Spleen (tissue), 11 donors: ENCODE measurements around the gene TMEM86B. TPM values are rescaled to one million over a fixed set of nuclear protein-coding genes. Genes with fewer than 3 reads are reported as not detected.
"Not testable (repeated sequence)": the region's sequence is repeated elsewhere in the genome, so short reads cannot be mapped to it uniquely, and the experiment has no call there.

Source experiments
- DNase-seq: peaks from one replicate; pipeline ENCODE4 v3.0.0-alpha.2; 2020
- H3K27ac ChIP-seq, 8 donors: fragments of 200-600 bp; sonication (generic) in 7 of 8; 1 replicate in 4 of 8; 2 replicates in 4 of 8; pipeline versions ENCODE4 v1.5.0 to v1.8.0; 2016 to 2021; ENCODE audit warnings: inconsistent platforms in 4 of 8, mild to moderate bottlenecking in 4 of 8, moderate library complexity in 1 of 8
- H3K27me3 ChIP-seq, 7 donors: fragments of 200-600 bp; sonication (generic) in 6 of 7; replicated peaks in 1 of 7; 1 replicate in 4 of 7; 2 replicates in 3 of 7; pipeline versions ENCODE4 v1.5.0 to v1.8.0; 2016 to 2021; ENCODE audit warnings: inconsistent platforms in 3 of 7, mild to moderate bottlenecking in 1 of 7
- H3K36me3 ChIP-seq, 6 donors: fragments of 200-600 bp; sonication (generic) in 5 of 6; 1 replicate in 4 of 6; 2 replicates in 2 of 6; pipeline versions ENCODE4 v1.5.0 to v1.8.0; 2016 to 2021; ENCODE audit warnings: inconsistent platforms in 2 of 6
- H3K4me1 ChIP-seq, 6 donors: fragments of 200-600 bp; sonication (generic) in 5 of 6; 1 replicate in 3 of 6; 2 replicates in 3 of 6; pipeline versions ENCODE4 v1.5.0 to v1.8.0; 2016 to 2021; ENCODE audit warnings: inconsistent platforms in 3 of 6
- H3K4me3 ChIP-seq, 8 donors: fragments of 200-600 bp; sonication (generic) in 7 of 8; 1 replicate in 4 of 8; 2 replicates in 4 of 8; pipeline versions ENCODE4 v1.5.0 to v1.8.0; 2016 to 2021; ENCODE audit warnings: inconsistent platforms in 4 of 8, mild to moderate bottlenecking in 4 of 8, moderate library complexity in 2 of 8
- H3K9me3 ChIP-seq, 8 donors: fragments of 200-600 bp; sonication (generic) in 7 of 8; 1 replicate in 4 of 8; 2 replicates in 4 of 8; pipeline versions ENCODE4 v1.5.0 to v1.8.0; 2016 to 2021; ENCODE audit warnings: inconsistent platforms in 4 of 8
- POLR2A ChIP-seq, 3 donors: fragments of 450-650 bp; IDR thresholded peaks; one replicate each; pipeline ENCODE4 v1.5.1; 2017; ENCODE audit warnings: antibody characterized with exemption in 3 of 3, mild to moderate bottlenecking in 1 of 3
- POLR2AphosphoS5 ChIP-seq, 3 donors: sonication (generic); formaldehyde crosslinking; IDR thresholded peaks; one replicate each; pipeline ENCODE4 v1.5.1; 2017; ENCODE audit warnings: antibody characterized with exemption in 3 of 3
- WGBS, 5 donors: extraction: QIAGEN DNeasy Blood & Tissue Kit in 3 of 5; methylation state at CpG; one replicate each; pipeline versions ENCODE4 v1.1.5 to v1.1.7; 2013 to 2018; 5-methylcytosine and 5-hydroxymethylcytosine counted together
- intact Hi-C: fragments of 100-400 bp; cut with DNase I; formaldehyde crosslinking; loops from one replicate; pipeline ENCODE4 v1.15.0; 2023; ENCODE audit warnings: low total_unique reads
- polyA plus RNA-seq, 3 donors: library from polyadenylated mRNA; stranded (reverse); fragments of 200-250 nt; gene quantifications; one replicate each; pipeline ENCODE4 v1.2.1, GENCODE V29; 2013
- total RNA-seq, 7 donors: library from RNA; depleted of rRNA in 3 of 7; stranded (reverse); fragments of >200 nt in 3 of 7; fragmentation: NEBNext Ultra II Directional in 4 of 7; extraction: Animal tissue kit (Norgen Biotek cat#: 25700) in 4 of 7; gene quantifications; one replicate each; pipeline versions ENCODE4 v1.1.0 to v1.2.1, GENCODE V29; 2016 to 2021
- TF ChIP-seq, protein P1 (sequence below), 11 experiments: fragments of 200-600 bp in 7 of 11; fragments of 450-650 bp in 4 of 11; sonication (generic) in 4 of 11; IDR thresholded peaks in 8 of 11; conservative IDR thresholded peaks in 3 of 11; 1 replicate in 7 of 11; 2 replicates in 4 of 11; pipeline versions ENCODE4 v1.4.0 to v1.8.0; 2016 to 2021; ENCODE audit warnings: antibody characterized with exemption in 11 of 11, inconsistent platforms in 4 of 11, mild to moderate bottlenecking in 1 of 11
- donor health status: healthy with polysubstance abuse.
- donor health status: DM: no; HTN: no; CAD: no; lungs with moderate emphysema.
- donor health status: DM: no; HTN: no; CAD: no.
- donor health status: Bipolar disorder and iron deficiency.
- donor health status: healthy.
- donor health status: DM: no; HTN: no; CAD: no.
- donor health status: DM: yes; HTN: yes; CAD: no.

Gene TMEM86B
- total and polyA plus RNA-seq, 10 donors, result 7.5 to 31.5 (median 10.5) TPM

DNA sequence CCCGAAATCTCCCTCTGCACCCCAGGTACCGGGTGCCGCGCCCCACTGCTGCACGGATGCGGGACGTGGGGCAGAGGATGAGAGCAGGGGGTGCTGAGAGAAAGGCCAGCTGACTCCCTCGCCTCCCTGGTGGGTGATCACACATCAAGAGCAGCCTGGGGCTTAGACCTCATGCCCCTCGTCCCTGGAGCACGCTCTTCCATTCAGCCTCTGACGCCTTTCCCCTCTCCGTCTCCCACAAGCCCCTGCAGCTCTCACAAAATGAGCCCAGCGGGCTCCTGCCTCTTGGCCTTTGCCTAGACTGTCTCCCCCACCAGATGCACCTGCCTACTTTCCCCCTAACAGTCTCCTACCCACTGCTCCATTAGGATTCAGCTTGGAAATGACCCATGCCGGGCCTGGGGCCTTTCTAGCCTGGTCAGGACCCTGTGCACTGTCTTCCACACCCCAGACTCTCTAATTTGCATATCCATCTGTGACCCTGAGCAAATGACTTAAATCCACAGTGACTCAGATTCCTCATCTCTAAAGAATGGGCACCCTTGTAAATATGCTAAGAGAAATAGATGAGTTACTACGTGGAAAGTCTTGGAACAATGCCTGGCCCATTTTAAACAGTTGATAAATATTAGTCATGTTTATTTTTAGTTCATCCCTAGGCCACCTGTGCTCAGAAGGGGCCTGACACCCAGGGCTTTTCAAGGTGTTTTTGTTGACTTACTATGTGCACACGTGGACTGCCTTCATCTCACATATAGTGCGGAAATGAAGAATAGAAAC lies 18.7 kb downstream of the TMEM86B start:
- intact Hi-C loops, result no loop called here
- peaks cover 0 to 7% (median 0%) of the 10 kb centered on the region in 6 donors for H3K36me3 ChIP-seq
- peak overlapping the region in 2 of 8 donors; percentile 38 to 56 for H3K4me3 ChIP-seq
- no peak for TF ChIP-seq POLR2AphosphoS5 (IDR thresholded peaks at IDR 0.05)
- peaks cover 0 to 58% (median 0%) of the 10 kb centered on the region in 7 donors for H3K27me3 ChIP-seq
- H3K27ac ChIP-seq, result peak overlapping the region in 6 of 8 donors; percentile 63 to 84 (median 78)
- H3K9me3 ChIP-seq, result peaks cover 0 to 24% (median 15%) of the 10 kb centered on the region in 8 donors
- WGBS, 5 donors, result 65 to 72% (median 67%) methylated on average over 17 of the region's 17 CpGs
- H3K4me1 ChIP-seq, result peaks cover 0 to 31% (median 0%) of the 10 kb centered on the region in 6 donors
- DNase-seq, result no peak

DNA sequence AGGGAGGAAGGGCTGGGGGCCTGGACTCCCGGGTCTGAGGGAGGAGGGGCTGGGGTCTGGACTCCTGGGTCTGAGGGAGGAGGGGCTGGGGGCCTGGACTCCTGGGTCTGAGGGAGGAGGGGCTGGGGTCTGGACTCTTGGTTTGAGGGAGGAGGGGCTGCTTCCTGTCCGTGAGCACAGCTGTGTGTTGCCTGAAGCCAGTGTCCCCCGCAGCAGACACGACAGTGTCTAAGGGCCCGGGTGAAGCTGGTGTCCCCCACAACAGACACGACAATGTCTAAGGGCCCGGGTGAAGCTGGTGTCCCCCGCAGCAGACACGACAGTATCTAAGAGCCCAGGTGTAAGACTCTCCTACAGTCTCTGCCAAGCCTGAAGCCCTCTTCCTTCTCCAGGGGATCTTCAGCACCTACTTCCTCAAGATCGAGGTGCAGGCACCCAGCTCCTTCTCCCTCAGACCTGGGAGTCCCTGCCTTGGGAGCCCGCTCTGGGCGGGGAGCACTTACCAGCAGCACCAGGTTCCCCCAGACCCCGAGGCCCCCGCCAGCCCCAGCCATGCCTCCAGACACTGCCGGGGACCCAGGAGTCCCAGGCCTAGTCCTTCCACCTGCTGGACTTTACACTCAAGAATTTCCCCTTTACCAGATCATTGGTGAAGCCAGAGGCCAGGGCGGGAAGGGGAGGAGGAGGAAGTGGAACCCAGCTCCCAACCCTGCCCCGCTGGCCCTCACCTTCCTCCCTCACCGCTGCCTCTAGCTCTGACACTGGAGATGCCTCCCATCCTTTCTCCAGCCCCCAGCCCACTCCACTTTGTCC lies 19.5 kb downstream of the TMEM86B start, which contains the start of gene PTPRH:
PTPRH (minus strand) TSS at position 622 of the 813 bp plus-strand sequence; CDS start at position 554, 68 bp downstream.
- no peak for DNase-seq
- Histone ChIP-seq H3K27ac (peak within 1 kb of the TSS in 6 of 8 donors; percentile 63 to 84 (median 78)), H3K36me3 (peaks cover 0 to 7% (median 0%) of the 10 kb centered on the region in 6 donors), H3K4me1 (peaks cover 0 to 31% (median 1%) of the 10 kb centered on the region in 6 donors), H3K9me3 (peaks cover 0 to 23% (median 15%) of the 10 kb centered on the region in 8 donors), H3K4me3 (peak within 1 kb of the TSS in 7 of 8 donors; percentile 6 to 56 (median 33)), H3K27me3 (peaks cover 0 to 59% (median 0%) of the 10 kb centered on the region in 7 donors)
- WGBS, 5 donors, result 42 to 54% (median 44%) methylated on average over 9 to 17 of the region's 18 CpGs
- TF ChIP-seq POLR2AphosphoS5 (IDR thresholded peaks at IDR 0.05), result peak; percentile 32 to 56 (median 46)
- TF ChIP-seq, protein P1, sequence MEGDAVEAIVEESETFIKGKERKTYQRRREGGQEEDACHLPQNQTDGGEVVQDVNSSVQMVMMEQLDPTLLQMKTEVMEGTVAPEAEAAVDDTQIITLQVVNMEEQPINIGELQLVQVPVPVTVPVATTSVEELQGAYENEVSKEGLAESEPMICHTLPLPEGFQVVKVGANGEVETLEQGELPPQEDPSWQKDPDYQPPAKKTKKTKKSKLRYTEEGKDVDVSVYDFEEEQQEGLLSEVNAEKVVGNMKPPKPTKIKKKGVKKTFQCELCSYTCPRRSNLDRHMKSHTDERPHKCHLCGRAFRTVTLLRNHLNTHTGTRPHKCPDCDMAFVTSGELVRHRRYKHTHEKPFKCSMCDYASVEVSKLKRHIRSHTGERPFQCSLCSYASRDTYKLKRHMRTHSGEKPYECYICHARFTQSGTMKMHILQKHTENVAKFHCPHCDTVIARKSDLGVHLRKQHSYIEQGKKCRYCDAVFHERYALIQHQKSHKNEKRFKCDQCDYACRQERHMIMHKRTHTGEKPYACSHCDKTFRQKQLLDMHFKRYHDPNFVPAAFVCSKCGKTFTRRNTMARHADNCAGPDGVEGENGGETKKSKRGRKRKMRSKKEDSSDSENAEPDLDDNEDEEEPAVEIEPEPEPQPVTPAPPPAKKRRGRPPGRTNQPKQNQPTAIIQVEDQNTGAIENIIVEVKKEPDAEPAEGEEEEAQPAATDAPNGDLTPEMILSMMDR (IDR thresholded peaks at IDR 0.05 in 8 of 11, conservative IDR thresholded peaks at IDR 0.05 in 3 of 11), result no peak
- intact Hi-C loops, result no loop called here

DNA sequence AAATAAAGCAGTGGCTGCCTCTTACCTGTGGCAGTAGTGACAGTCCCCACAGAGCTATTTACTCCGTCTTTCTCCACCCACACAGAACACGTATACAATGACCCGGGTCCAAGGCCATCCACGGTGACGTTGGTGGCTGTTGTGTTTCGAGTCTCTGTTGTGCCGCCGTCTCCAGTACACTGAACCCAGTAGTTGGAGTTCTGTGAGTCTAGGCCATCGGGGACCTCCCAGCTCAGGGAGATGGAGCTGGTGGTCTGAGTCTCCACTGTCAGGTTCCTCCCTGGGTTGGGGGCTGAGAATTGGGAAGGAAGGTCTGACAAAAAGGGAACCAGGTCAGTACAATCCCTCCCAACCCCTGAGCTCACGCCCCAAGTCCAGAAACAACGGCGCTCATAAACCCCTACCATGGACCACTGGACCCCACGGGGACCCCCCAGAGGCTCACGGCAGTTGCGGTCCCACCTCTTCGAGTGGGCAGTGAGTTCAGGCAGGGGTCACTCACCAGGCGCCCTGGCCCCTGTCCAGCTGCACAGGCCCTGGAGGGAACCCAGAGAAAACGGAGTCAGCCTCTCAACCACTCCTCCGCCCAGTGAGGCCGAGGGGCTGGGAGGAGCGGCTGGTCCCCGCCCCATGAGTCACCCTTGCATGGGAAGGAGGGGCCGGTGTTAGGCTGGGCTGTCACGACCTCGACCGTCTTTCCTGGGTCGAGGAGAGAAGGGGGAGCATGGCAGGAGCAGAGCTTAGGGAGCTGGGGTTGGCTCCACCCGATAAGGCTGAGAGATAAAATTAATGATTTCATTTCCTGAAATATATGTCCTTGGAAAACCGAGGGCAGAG lies 21.7 kb downstream of the TMEM86B start:
- intact Hi-C loops, result no loop called here
- Histone ChIP-seq H3K4me3 (peak overlapping the region in 7 of 8 donors; percentile 6 to 61 (median 18)), H3K9me3 (peaks cover 0 to 2% (median 0%) of the 10 kb centered on the region in 8 donors), H3K4me1 (peaks cover 0 to 36% (median 5%) of the 10 kb centered on the region in 6 donors), H3K27me3 (peaks cover 0 to 52% (median 0%) of the 10 kb centered on the region in 7 donors), H3K36me3 (peaks cover 0 to 10% (median 0%) of the 10 kb centered on the region in 6 donors), H3K27ac (peak overlapping the region; percentile 28 to 86 (median 74))
- TF ChIP-seq, protein P1 (IDR thresholded peaks at IDR 0.05 in 8 of 11, conservative IDR thresholded peaks at IDR 0.05 in 3 of 11), result no peak
- TF ChIP-seq POLR2A (IDR thresholded peaks at IDR 0.05) (peak in 1 of 3 donors; percentile 35), POLR2AphosphoS5 (IDR thresholded peaks at IDR 0.05) (peak; percentile 92 to 94 (median 92))
- WGBS, 5 donors, result 36 to 43% (median 41%) methylated on average over 24 to 29 of the region's 29 CpGs
- DNase-seq, result peak; percentile 89

DNA sequence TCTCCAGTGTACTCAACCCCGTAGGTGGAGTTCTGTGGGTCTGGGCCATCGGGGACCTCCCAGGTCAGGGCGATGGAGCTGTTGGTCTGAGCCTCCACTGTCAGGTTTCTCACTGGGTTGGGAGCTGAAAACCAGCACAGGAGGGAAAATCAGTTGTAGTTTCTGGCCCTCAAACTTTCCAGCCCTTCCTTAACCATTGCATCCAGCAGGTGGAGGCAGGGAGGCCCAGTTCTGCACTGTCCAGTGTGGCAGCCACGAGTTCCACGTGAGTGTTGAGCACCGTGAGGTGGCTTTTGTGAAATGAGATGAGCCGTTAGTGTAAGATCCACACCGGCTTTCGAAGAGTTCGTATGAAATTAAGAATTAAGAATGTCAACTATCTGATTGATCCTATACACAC lies 26.4 kb downstream of the TMEM86B start:
- TF ChIP-seq, protein P1 (IDR thresholded peaks at IDR 0.05 in 8 of 11, conservative IDR thresholded peaks at IDR 0.05 in 3 of 11), result peak in 1 of 11 experiments; percentile 27
- Histone ChIP-seq H3K27me3 (peaks cover 0 to 50% (median 0%) of the 10 kb centered on the region in 7 donors), H3K4me1 (peaks cover 0 to 39% (median 12%) of the 10 kb centered on the region in 6 donors), H3K36me3 (peaks cover 0 to 54% (median 0%) of the 10 kb centered on the region in 6 donors)
- H3K9me3 ChIP-seq, H3K4me3 ChIP-seq, intact Hi-C loops, DNase-seq, H3K27ac ChIP-seq: not testable (repeated sequence)
- 59 to 71% (median 62%) methylated on average over 9 to 10 of the region's 10 CpGs for WGBS, 5 donors
